GM21528 (cell line): ENCODE measurements around the gene IRS4.

Experiments used
- ATAC-seq: cut with Tn5 transposase; IDR thresholded peaks from one replicate; pipeline ENCODE4 v1.9.1; 2021; ENCODE audit warnings: mild to moderate bottlenecking, moderate library complexity; ENCODE audit not compliant: unreplicated experiment, low FRiP score

The IRS4 gene

DNA sequence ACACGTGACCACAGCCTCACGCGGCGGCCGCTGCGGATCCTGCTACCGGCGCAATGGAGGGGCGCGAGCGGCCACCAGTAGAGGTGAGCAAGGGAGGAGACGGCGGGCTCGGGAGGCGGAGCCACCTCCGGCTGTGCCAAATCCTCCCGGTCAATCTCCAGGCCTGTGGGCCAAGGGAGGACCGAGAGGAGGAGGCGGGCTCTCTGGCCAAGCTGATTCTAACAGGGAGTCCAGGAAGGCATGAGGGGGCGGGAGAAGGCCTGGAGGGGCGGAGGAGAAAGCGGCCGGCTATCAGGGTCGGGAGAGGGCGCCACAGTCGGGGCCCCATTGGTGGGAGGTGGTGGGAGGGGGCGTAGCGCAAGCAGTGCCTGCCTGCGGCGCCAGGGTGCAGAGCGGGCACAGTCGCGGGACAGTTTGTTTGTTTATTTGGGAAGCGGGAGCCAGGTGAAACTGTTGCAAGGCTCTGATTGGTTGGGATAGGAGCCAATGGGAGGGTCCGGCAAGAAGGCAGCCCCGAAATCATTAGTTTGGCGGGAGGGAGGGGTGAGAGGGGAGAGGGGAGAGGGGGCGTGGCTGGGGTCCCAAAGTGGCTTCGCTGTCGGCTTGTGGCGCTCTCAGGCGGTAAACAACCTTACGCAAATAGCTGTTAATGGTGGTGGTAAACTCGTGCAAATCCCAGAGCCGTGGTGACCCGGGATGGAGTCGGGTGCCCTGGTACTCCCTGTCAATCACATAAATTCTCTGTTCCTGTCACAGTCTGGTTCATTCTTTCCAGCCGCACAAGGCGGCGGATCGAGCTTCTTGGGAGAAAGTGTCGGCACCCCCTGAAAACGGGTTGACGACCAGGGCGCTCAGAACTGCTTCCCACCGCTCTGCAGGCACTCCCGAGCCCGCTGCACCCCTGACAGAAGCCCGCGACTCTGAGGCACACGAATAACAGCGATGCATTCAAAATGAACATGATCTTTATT is at the start of gene IRS4:
IRS4 (minus strand) TSS at position 55 of the 971 bp plus-strand sequence.
- no peak for ATAC-seq

DNA sequence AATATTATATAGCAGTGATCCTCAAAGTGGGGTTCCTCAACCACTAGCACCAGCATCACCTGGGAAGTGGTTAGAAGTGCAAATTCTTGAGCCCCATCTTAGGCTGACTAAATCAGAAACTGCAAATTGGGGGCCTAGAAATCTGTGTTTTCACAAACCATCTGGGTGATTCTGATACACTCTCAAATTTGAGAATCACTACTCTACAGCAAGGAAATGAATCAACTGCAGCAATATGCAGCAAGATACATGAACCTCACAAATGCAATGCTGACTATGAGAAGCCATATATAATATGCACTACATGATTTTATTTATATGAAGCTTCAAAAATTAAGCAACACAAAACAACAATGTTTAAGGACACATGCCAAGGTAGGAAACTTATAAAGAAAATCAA is 36.2 kb upstream of the IRS4 start:
- ATAC-seq = no peak

DNA sequence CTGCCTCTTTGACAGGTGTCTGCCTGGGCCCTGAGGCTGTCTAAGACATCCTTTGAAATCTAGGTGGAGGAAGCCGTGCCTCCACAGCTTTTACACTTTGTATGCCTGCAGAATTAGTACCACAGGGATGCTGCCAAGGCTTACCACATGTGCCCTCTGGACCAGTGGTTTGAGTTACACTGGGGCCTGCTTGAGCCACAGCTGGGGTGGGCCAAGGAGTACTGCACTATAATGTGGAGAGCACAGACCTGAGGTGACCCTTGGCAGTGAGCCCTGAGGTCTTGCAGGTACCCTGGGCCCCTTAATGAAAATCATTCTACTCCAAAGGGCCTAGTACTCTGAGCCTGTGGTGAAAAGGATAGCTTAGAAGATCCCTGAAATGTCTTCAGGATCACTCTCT is 27.2 kb upstream of the IRS4 start:
- ATAC-seq = no peak

DNA sequence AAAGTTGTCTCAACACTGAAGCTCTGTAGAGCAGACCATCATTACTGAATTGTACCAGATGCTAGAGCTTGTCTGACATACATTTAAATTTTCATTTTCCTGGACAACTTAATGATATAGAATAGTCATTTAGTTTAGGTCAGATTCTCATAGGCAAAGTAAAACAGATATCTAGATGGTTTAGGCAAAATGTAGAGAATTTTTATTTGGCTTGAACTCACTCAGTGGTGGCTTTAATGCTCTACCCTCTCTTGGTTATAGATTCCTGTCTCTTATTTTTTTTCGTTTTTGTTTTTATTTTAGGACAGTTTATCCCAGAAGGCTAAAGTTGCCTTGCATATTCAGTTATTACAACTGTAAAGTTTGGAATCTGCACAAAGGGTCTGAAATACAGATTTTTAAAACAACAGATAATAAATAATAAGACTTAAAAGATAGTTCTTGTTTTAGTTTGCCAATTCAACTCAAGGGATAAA is 4.0 kb upstream of the IRS4 start:
- no peak for ATAC-seq

DNA sequence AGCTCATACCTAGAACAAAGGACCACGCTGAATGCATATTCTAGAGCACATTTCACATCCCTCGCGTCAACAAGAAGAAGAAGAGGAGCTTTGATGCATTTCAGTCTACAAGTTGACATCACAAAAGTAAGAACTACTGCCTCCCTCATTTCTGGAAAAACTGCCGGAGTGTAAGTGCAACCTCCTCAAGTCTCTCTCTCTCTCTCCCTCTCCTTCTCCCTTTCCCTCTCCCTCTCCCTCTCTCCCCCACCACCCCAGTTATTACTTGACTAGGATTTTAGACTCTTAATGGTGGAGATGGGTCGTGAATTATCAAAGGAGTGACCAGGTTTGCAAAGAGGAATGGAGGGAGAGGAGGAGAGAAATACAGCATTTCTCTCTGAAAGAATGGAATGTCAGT is 1.4 kb upstream of the IRS4 start:
- no peak for ATAC-seq

DNA sequence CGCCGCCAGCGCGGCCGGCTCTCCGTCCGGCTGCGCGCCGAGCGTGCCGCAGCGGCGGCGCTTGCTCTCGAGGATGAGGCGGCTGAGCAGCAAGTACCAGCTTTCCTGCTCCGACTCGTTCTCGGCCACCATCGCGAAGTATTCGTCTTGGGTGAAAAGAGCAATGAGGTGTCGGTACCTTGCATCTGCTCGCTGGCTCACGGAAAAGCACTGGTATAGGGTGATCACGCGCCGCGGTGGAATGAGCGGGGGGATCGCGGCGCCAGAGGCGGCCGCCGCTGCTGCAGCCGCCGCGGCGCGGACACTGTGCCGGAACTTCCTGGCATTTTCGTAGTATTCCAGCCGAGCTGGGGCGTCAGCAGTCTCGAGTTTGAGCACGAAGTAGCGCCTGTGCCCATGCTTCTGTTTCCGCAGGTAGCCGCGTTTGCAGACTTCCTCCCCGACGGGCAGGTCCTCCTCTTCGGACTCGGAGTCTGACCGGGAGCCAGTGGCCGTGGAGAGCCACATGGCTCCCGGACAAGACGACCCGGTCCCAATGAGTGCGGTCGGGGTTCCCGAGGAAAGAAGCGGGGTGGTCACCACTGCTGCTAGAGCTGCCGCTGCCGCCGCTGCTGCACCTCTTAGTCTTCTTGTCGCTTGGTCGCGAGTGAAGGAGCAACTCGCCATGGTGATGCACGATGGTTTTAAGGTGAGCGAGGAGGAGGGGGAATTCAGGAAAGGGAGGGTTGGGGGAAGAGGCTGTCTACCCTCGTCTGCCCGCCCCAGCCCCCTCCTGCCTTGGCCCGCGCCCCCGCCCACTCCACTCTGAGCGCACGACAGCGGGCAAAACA is 469 bp downstream of the IRS4 start:
- no peak for ATAC-seq

DNA sequence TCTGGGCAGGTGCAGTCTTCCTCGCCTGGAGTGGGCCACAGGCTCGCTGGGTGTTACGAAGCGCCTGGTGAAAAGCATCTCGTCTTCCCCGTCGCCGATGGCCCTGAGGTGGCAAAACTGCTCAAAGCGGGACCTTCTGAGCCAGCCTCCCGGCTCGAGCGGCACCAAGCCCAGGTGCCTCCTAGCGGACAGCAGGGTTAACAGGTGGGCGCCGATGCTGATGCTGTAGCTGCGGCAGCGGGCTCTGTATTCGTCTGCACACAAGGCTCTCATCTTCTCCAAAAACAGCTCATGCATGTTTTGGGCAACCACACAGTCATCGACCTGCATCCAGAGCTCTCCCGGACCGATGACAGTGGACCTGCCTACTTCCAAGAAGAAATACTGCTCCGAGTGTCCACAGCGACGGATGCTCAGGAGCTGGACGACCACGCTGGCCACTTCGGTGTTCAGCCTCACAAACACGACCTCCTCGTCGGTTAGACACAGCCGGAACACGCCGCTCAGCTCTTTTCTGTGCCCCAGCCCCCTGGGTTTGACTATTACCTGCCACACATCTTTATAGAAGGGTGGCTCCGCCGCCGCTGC is 1.2 kb downstream of the IRS4 start:
- ATAC-seq = no peak

DNA sequence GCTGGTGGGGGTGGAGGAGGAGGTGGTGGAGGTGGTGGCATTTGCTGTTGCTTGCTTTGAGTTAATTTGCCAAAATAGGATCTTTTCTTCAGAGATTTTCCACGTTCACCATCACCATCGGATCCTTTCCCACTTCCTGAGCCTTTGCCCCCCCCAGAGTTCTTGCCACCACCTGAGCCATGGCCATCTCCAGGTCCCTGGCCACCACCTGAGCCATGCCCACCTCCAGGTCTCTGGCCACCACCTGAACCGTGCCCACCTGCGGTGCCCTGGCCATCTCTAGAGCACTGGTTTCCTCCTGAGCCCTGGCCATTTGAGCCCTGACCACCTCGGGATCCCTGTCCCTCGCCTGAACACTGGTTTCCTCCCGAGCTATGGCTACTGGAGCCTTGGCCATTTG is 1.9 kb downstream of the IRS4 start:
- ATAC-seq = no peak

DNA sequence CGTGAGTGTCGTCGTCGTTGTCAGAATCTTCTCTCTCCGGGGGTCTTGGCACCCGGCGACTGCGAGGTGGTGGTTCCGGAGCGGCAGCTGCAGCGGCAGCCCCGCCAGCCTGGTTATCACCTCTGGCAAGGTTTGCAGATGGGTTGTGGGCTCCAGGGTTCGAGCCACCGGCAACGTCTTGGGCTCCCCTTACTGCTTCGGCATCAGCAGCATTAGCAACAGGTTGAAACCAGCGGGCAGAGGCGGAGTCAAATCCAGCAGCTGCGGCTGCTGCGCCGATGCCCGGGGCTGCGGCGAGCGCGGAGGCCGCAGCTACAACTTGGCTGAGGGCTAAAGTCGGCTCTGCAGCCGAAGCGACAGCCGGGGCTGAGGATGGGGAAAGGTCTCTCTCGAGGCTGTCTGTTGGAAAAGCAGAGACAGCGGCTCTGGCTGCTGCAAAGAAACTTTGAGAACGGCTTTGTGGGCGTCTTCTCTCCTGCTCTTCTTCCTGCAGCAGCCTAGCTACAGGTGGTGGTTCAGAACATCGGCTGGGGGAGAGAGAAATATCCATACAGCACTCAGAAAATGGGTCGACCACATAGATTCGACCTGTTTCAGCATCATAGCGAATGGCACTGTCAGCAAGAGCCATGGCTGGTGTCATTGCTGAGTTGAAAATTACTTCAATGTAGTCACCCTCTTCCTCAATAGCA is 3.6 kb downstream of the IRS4 start:
- no peak for ATAC-seq

DNA sequence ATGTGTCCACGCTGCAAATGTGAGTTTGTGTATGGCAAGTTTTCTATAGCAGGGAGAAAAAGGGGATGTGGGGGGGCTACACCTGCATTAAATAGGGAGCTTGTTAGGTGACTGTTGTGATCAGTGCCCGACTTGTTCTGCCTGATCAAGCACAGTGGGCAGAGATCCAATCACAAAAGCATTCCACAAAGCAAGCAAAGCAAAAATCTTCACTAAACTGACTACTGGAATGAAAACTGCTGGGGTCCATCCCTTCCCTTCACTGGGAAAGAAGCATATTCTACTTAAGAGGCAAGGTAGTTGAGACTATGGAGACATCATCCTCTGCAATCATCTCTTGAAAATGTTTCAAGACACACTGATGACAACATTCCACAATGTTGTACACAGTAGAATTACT is 5.2 kb downstream of the IRS4 start:
- no peak for ATAC-seq

DNA sequence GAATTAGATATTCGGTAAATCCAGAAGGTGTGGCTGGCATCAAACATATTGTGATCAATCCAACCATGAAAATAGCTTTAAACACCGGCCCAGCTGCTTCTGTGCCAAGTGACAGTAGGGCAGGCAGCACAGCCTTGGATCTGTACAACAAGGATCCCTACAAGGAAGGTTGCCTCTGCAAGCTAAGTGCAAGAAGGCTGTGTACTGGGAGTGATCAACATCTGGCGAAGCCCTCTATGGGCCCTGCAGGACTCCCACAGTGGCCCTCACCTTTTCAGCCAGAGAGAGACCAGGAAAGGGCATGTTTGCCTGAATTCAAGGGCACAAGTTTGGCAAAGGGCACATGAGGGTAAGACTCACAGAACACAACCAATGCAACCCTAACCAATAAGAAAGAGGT is 9.6 kb downstream of the IRS4 start:
- ATAC-seq = no peak

DNA sequence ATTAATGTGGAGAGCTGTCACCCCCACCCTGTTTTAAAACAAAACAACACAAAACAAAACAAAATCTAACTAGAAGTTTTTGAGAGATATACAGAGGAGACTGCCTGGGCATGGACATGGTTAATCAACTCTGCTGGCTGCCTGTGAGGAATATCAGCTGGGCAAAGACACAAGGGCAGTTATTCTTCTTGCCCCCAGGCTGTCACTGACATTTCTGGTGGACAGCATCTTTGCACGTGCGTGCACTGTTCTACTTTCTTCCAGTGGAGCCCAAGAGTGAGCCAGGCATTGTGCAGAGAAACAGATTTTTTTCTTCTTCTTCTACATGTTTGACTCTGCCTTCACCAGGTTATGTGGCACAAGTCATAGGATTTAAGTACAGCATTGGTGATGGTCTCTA is 13.8 kb downstream of the IRS4 start:
- no peak for ATAC-seq

DNA sequence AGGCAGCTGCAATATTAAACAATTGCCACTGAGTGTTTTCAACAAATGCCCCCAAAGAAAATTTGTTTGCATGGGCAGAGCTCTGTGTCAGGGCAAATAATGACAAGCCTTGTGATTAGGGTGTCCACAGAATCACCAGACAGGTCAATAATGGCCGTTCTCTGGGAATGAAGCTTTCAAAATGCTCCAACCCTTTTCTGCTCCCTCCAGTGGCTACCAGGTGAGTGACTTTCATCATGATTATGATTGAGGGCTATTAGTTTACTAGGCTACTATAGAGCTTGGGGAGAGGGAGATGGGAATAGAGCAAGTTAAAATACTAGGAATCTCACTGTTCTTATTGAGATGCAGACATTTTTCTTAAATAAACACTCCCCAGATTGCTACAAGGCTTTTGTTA is 23.5 kb downstream of the IRS4 start:
- ATAC-seq = no peak

DNA sequence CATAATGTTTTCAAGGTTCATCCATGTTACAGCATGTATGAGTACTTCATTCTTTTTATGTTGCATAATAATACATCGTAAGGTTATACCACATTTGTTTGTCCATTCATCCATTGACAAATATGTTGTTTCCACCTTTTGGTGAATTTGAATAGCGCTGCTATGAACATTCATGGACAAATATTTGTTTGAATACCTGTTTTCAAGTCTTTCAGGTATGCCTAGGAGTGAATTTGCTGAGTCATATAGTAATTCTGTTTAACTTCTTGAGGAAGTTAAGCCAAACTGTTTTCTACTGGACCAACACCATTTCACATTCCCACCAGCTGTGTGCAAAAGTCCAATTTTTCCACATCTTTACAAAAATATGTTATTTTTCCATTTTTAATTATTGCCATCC is 31.5 kb downstream of the IRS4 start:
- no peak for ATAC-seq

DNA sequence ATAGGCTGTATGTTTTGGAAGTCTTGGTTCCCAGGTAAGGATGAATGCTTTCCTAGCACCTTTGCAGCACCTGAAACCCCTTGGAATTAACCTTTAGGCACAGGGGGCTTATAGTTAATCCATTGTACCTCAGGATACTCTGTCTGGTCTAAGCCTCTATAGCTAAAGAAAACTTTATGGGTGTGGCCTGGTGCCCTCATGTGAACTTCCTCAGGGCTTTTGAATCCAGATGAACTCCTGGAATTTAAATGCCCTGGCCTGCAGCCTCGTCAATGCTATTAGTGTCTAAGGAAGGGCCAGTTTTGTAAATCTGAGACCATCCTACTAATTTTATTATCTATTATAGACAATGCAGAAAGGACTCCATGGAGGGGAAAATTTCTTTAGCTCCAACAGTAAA is 33.8 kb downstream of the IRS4 start:
- no peak for ATAC-seq

DNA sequence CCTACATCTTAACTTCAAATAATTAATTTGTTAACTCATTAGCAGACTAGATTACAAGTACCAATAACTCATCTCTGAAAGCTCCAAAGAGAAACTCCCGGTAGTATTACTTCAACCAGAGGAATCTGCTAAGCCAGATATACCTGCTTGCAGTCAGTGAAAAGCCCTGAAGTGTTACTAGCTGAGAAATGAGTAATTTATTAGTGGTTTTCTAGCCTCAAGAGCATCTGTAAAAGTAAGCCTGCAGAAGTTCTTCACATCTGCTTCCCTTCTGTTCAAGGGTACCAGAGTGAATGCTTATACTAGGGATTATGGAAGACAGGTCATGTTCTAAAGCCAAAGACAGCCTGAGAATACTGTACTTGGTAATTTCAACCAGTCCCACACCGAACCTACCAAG is 34.7 kb downstream of the IRS4 start:
- no peak for ATAC-seq

DNA sequence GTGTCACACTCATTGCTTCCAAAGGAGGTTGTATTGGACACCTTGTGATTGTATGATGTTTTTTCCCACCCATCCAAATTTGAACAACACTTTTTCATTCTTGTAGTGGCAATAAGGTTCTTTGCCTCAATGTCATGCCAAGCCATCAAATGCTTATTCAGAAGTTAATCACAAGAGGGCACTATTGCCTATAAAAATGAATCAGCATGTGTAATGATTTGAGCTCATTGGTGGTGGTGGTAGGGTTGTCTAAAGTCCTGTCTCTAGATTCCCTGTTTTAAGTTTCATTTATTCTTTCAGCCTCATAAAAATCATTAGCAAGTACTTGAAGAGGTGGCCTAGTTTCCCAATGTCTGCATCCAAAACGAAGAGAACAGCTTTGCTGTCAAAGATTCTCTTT is 37.0 kb downstream of the IRS4 start:
- no peak for ATAC-seq

DNA sequence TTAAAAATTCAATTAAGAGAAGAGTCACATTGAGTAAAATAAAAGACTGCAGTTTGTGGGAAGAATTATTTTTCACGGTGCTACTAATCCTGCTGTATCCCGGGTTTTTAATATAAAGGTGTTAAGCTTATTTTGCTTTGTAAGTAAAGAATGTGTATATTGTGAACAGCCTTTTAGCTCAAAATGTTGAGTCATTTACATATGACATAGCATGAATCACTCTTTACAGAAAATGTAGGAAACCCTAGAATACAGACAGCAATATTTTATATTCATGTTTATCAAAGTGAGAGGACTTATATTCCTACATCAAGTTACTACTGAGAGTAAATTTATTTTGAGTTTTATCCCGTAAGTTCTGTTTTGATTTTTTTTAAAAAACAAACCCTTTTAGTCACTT is 39.7 kb downstream of the IRS4 start:
- ATAC-seq = no peak
